COLO668 (cell line): ENCODE data around the gene ATF7IP2.

Experiments used
- DNase-seq: peaks from one replicate; lab custom pipeline; 2025; ENCODE audit not compliant: unreplicated experiment; lab: John Stamatoyannopoulos, UW

Gene ATF7IP2

GRCh38 chr16:10510279-10510678 lies 124.4 kb downstream of the ATF7IP2 start:
- no peak for DNase-seq

GRCh38 chr16:10511829-10512228 lies 126.0 kb downstream of the ATF7IP2 start:
- no peak for DNase-seq

DNA sequence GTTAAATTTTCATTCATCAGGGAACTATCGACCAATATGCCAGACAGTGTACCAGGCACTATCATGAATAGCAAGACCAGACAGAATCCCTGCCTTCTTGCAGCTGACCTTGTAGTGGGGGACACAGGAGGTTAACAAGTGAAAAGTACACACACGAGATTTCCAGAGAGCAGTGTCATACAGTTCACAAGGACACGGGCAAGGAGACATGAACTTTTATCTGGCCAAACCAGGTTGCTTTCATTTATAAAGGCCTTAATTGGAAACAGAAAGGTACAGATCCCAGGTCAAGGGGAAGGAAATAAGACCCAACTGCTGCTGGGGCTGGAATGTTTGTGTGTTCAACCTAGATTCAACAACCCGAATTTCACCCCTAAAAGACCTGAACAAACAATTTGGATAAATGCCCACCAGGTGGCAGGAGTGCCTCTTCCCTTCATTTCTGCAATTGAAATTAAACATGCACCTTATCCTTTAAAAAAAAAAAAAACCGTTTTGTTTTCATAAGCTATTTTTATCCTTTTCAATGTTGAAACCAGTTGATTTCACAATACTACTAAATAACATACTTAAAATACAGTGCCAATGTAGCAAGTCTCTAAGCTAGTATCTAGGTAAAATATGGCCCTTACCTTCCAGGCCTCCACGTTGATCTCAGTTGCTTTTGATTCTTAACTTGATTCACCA lies 128.7 kb downstream of the ATF7IP2 start:
- peak; percentile 35 for DNase-seq

DNA sequence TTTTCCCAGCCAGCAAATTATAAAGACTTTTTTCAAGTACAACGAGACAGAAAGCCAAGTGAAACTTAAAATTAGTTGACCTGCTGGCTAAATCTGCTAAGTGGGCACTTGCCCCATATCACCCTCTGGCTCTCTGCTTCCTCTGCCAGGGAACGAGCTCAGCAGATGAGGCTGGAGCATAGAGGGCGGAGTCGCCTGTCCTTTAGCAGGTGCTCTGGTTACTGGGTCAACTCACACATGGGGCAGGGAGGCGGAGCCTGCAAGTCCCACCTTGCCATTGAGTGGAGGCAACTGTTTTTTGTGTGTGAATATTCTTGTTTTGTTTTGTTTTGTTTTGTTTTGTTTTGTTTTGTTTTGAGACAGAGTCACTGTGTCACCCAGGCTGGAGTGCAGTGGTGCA lies 132.0 kb downstream of the ATF7IP2 start:
- DNase-seq = peak; percentile 2

DNA sequence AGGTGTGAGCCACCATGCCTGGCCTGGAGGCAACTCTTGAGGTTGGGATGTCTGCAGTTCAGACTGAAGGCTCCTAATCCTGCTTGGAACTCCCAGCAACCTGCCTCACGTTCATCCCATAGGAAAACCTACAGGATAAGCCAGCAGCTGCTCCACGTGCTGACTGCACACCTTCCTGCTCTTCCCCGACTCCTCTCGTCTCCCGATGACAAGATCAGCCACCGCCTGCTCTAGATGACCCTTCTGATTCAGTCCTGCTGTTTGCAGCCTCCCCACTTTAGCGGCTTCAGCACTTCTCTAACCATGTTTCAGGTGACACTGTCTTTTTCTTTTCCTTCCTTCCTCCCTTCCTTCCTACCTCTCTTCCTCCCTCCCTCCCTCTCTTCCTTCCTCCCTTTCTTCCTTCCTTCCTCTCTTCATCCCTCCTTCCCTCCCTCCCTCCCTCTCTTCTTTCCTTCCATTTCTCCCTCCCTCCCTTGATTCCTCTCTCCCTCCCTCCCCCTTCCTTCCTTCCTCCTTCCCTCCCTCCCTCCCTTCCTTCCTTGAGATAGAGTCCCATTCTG lies 132.7 kb downstream of the ATF7IP2 start:
- no peak for DNase-seq

DNA sequence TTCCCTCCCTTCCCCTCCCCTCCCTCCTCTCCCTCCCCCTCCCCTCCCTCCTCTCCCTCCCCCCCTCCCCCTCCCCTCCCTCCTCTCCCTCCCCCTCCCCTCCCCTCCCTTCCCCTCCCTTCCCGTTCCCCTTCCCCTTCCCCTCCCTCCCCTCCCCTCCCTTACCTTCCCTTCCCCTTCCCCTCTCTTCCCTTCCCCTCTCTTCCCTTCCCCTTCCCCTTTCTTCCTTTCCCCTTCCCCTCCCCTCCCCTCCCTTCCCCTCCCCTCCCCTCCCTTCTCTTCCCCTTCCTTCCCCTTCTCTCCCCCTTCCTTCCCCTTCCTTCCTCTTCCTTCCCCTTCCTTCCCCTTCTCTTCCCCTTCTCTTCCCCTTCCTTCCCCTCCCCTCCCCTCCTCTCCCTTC lies 133.4 kb downstream of the ATF7IP2 start:
- DNase-seq = no peak

DNA sequence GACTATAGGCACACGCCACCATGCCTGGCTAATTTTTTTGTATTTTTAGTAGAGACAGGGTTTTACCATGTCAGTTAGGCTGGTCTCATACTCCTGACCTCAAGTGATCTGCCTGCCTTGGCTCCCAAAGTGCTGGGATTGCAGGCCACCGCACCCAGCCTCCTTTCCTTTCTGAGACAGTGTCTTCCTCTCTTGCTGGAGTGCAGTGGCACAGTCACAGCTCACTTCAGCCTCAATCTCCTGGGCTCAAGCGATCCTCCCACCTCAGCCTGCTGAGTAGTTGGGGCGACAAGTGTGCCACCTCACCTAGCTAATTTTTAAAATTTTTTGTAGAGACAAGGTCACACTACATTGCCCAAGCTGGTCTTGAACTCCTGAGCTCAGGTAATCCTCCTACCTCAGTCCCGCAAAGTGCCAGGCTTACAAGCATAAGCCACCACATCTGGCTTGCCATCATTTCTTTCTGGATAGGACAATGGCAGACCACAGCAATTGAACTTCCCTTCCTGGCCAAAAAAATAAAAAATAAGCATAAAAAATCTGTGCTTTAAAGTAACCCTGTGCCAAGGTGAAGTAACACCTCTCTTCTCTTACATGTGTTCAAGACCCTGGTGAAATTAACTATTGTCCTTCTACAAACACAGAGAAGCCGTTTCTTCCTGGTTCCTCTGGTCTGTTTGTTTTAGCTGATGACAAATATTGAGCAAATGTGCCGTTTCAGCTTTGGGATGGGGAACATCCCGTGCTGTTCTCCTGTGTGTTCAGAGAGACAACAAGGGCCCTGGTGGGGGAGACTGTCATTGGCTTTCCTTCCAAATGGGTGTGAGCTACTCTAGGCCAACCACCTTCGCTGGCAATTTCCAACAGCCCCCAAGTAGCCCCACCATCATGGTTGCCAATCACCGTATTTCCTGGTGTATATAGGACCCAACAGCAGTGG lies 134.3 kb downstream of the ATF7IP2 start:
- peak; percentile 6 for DNase-seq

DNA sequence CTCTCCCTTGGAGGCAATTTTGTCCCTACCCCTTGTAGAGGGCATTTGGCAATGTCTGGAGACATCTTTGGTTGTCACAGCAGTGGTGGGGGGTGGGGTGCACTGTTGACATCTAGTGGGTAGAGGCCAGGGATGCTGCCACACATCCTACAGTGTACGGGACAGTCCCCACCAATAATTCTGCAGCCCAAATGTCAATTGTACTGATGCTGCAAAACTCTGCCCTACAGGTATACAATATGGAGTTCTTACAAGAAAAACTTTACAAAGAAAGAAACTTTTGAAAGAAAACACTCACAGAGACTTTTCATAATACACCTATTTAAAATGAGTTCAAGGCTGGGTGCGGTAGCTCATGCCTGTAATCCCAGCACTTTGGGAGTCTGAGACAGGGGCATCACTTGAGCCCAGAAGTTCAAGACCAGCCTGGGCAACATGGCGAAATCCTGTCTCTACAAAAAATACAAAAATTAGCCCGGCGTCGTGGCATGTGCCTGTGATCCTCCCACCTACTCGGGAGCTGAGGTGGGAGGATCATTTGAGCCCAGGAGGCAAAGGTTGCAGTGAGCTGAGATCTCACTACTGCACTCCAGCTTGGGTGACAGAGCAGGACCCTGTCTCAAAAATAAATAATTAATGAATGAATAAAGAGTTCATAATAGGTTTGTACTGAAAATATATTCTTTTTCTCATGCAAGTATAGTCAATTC lies 135.2 kb downstream of the ATF7IP2 start:
- DNase-seq = no peak

DNA sequence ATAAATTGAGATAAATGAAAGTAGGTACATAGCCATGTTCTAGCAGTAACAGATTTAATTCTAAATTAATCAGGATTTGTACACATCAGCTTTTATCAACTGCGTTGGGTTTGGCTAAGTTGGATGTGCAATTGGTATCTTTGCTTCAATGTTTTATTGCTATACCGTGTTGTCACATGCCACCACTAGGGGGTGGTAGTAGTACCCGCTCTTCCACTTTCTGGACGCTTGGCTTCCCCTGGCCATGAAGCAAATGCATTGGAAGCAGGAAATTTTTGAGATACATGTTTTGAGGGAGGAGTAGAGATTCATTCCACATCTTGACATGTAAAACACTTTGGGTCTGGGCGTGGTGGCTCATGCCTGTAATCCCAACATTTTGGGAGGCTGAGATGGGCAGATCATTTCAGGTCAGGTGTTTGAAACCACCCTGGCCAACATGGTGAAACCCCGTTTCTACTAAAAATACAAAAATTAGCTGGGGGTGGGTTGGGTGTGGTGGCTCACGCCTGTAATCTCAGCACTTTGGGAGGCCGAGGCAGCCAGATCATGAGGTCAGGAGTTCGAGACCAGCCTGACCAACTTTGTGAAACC lies 135.9 kb downstream of the ATF7IP2 start:
- DNase-seq = peak; percentile 47

DNA sequence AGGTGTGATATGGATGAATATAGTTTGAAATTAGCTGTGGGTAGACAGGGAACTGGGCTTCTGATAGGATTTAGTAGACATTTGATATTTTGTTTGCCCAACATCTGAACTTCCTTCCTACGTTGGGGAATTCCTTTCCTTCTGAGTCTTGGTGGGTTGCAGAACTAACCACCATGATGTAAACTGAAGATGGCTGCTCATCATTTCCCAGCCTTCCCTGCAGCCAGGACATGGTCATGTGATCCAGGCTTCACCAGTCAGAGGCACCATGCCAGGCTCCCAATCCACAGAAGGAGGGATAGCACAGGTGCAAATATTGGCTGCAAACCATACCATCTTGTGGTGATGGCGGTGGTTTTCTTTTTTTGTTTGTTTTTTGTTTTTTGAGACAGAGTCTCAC lies 137.1 kb downstream of the ATF7IP2 start:
- DNase-seq = no peak

GRCh38 chr16:10525214-10525825 lies 139.5 kb downstream of the ATF7IP2 start:
- no peak for DNase-seq

DNA sequence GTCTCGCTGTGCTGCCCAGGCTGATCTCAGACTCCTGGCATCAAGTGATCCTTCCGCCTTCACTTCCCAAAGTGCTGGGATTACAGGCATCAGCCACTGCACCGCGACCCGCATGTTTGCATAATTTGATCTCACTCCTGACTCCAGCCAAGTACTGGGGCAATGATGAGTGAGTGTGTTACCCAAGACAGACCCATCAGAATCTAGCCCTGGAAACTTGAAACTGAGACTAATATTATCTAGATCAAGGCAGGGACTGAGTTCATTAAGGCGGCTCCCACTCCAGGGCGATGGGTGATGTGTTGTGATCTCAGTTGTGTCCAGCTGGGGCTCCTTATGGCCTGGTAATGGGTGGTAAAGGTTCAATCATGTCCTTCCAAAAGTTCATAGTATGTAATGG lies 141.1 kb downstream of the ATF7IP2 start:
- no peak for DNase-seq

GRCh38 chr16:10528635-10529034 lies 142.8 kb downstream of the ATF7IP2 start:
- DNase-seq = no peak

DNA sequence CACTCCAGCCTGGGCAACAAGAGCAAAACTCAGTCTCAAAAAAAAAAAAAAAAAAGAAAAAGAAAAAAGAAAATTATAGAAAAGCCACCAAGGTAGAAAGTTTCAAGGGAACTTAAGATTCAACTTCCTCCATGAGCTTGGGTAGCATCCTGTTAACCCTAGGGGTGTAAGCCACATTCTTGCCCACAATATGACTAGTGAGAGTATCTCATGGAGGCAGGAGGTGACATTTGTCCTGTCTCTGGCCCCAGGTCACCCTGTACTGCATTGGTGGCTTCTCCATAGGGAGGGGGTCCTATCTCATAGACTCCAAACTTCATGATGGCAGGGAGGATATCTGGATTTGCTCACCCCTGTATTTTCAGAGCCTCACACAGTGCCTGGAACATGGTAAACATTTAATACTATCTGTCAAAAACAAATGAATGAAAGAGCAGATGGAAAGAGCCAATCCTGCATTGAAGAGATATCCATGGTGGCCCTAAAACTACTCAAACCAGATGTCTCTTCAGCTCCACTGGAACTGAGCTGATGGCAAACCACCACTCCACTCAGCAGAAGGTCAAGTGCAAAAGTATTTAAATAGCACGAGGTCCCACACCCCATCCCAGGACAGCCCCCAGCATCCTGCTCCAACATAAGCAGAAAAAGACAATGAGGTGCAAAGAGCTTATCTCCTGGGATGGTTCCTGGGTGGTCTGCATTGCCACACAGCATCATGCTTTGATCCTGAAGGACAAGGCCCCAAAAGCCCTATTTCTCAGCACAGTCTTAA lies 144.2 kb downstream of the ATF7IP2 start:
- DNase-seq = no peak

DNA sequence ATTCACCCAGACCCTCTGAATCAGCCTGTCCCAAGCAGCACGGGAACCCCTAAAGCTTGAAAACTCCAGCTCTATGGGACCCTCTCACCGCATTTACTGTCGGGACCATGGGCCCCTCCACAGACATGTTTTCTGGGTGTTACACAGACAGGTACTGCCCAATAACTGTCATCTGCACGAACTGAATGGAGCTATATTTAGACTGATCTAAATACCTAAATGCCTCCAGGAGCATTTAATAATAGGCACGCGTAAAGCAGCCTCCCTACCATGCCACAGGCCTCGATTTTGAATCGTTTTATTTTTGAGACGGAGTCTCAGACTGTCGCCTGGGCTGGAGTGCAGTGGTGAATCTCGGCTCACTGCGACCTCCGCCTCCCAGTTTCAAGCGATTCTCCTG lies 144.8 kb downstream of the ATF7IP2 start:
- DNase-seq = no peak

GRCh38 chr16:10531582-10531981 lies 145.7 kb downstream of the ATF7IP2 start:
- DNase-seq = no peak
